NCI-H2029 (cell line): ENCODE results near the gene FBXL7.

Experiments used
- DNase-seq: peaks from one replicate; lab custom pipeline; 2025; lab: John Stamatoyannopoulos, UW

FBXL7 gene

GRCh38 chr5:15499528-15500324 is at the start of gene FBXL7:
Gene FBXL7, plus strand, starts transcription at chr5:15500180.
- no peak for DNase-seq

- DNase-seq, result no peak
Measured at GRCh38 chr5:15450473-15450872, 49.5 kb upstream of the FBXL7 start.

GRCh38 chr5:15450949-15451348 is 49.0 kb upstream of the FBXL7 start:
- DNase-seq, result no peak

- no peak for DNase-seq
Measured at GRCh38 chr5:15452030-15452429, 48.0 kb upstream of the FBXL7 start.

- no peak for DNase-seq
Measured at GRCh38 chr5:15452781-15453180, 47.2 kb upstream of the FBXL7 start.

- no peak for DNase-seq
Measured at GRCh38 chr5:15459200-15459599, 40.8 kb upstream of the FBXL7 start.

GRCh38 chr5:15463231-15463980 is 36.6 kb upstream of the FBXL7 start:
- no peak for DNase-seq

- DNase-seq, result no peak
Measured at GRCh38 chr5:15472116-15472515, 27.9 kb upstream of the FBXL7 start.

- DNase-seq, result no peak
Measured at GRCh38 chr5:15474143-15474719, 25.7 kb upstream of the FBXL7 start.

- no peak for DNase-seq
Measured at GRCh38 chr5:15475367-15475766, 24.6 kb upstream of the FBXL7 start.

GRCh38 chr5:15476977-15477376 is 23.0 kb upstream of the FBXL7 start:
- DNase-seq, result no peak

- no peak for DNase-seq
Measured at GRCh38 chr5:15480436-15480835, 19.5 kb upstream of the FBXL7 start.

- no peak for DNase-seq
Measured at GRCh38 chr5:15483351-15484097, 16.5 kb upstream of the FBXL7 start.

GRCh38 chr5:15487228-15487627 is 12.8 kb upstream of the FBXL7 start:
- no peak for DNase-seq

GRCh38 chr5:15489571-15490235 is 10.3 kb upstream of the FBXL7 start:
- no peak for DNase-seq

GRCh38 chr5:15492545-15492944 is 7.4 kb upstream of the FBXL7 start:
- DNase-seq, result no peak

GRCh38 chr5:15493501-15493900 is 6.5 kb upstream of the FBXL7 start:
- no peak for DNase-seq

- no peak for DNase-seq
Measured at GRCh38 chr5:15495026-15495425, 5.0 kb upstream of the FBXL7 start.

GRCh38 chr5:15496886-15497285 is 3.1 kb upstream of the FBXL7 start:
- no peak for DNase-seq

- DNase-seq, result no peak
Measured at GRCh38 chr5:15500325-15501001, 483 bp downstream of the FBXL7 start.

- no peak for DNase-seq
Measured at GRCh38 chr5:15501091-15501791, 1.3 kb downstream of the FBXL7 start.
